HG03159 (cell line): Measurements from ENCODE around the gene ACP3.
"Not testable (repeated sequence)": the region's sequence is repeated elsewhere in the genome, so short reads cannot be mapped to it uniquely, and the experiment has no call there.

Source experiments
- ATAC-seq: cut with Tn5 transposase; IDR thresholded peaks from one replicate; pipeline ENCODE4 v1.9.1; 2021; ENCODE audit warnings: mild to moderate bottlenecking, moderate library complexity; ENCODE audit not compliant: unreplicated experiment

Gene ACP3

DNA sequence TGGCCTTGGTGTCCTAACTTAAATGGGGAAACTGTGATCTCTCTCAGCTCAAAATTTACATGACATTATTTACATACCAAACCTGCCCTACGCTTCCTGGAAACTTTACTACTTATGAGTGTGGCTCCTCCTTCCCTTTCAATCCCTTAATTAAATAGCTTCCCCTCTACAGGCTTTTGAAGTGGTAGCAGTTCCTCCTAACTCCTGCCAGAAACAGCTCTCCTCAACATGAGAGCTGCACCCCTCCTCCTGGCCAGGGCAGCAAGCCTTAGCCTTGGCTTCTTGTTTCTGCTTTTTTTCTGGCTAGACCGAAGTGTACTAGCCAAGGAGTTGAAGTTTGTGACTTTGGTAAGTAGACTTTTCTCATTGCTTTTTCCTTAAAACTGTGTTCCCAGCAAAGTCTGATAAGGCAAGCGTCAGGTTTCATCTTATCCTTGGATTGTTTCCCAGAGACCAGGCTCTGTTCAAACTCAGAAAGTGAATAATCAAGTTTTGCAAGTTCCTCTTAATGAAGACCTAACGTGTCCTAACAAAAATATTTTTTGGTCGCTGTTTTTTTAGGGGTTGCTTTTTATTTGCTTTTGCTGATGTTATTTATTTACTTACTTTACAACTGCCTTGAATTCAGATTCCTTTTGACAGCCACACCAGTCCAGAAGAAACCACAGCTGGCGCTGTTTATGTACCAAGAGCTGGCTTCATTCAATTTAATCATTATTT lies at the start of gene ACP3:
ACP3 (plus strand) TSS at position 179 of the 720 bp plus-strand sequence; CDS start at position 229, 50 bp downstream.
- peak; percentile 78 for ATAC-seq

- no peak for ATAC-seq
These were observed 48.3 kb upstream of the ACP3 start for GRCh38 chr3:132268956-132269355.

DNA sequence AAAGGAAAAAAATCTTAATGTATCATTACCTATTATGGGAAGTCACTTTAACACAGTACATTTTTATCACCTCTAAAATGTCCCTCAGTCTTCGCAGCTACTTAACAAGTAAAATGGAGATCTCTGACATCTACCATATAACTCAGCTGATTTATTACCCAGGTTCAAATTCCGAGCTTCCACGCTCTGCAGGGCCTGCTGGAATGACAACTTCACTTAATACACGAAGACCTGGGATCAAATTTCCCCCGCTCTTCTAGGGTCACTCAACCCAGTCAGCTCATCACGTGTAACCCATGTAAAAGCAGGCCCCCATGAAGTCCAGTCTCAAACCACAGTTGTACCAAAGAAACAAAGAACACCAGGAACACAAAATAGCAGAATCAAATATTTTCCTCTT lies 44.2 kb upstream of the ACP3 start:
- ATAC-seq, result no peak

GRCh38 chr3:132276228-132276906 lies 40.8 kb upstream of the ACP3 start:
- ATAC-seq, result no peak

DNA sequence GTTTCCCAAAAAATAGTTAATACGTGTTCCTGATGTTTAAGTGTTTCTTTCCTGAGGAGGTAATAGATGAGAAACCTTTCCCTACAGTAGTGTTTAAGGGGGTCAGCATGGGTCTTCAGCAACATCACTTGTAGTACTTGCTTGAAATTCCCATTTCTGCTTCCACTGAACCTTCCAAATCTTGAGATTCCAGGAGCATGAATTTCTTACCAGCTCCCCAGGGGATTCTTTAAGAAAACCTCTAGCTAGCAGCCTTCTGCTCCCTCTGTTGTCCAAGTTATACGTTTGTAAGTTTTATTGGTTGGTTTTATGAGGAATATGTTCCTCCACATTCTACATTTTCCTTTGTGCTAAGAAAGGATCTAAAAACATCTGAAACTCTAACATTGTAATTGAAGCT lies 38.2 kb upstream of the ACP3 start:
- no peak for ATAC-seq

- ATAC-seq, result no peak
These were observed 33.8 kb upstream of the ACP3 start for GRCh38 chr3:132283440-132283839.

GRCh38 chr3:132283916-132284405 lies 33.2 kb upstream of the ACP3 start:
- ATAC-seq, result no peak

- no peak for ATAC-seq
These were observed 32.2 kb upstream of the ACP3 start for GRCh38 chr3:132284781-132285619.

DNA sequence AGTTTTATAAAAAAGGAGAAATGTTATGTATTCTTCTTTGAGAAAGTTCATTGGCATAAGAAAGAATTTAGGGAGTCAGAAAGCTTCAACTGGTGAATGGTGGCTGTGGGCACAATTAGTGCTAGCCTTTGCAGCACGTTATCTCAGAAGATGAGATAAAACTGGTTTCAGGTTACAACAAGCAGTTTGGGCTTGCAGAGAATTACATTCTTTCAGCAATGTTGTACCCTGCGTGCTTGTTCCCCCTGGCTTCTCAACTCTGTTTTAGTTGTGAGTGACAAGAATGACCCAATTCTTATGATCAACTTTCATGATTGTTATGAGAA lies 31.6 kb upstream of the ACP3 start:
- ATAC-seq, result no peak

DNA sequence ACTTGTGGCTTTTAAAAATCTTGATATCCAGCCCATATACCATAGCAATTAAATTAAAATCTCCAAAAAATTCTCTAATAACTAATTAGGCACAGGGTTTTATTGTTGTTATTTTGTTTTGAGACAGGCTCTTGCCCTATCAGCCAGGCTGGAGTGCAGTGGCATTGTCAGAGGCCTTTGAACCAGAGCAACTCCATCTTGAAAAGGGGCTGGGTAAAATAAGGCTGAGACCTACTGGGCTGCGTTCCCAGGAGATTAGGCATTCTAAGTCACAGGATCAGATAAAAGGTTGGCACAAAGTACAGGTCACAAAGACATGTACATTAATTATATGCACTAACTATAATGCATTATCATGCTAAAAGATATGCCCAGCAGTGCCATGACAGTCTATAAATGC lies 31.2 kb upstream of the ACP3 start:
- no peak for ATAC-seq

DNA sequence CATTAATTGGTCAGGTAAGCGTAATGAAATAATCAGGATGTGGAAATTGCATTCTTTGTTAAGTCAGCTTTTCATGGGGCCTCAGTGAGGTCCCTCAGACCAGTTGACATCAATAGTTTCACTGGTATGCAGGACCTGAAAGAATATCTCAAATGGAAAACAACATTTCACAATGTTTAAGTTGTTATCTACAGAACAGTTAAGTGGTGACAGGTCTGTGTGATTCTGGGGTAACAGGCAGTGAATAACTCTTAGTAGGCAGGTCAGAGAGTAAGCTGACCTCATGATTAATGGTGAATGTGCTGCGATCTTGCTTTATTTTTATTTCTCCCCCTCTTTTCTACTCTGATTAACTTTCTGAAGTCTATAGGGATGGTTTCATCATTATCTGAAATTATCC lies 28.9 kb upstream of the ACP3 start:
- ATAC-seq, result no peak

GRCh38 chr3:132289316-132289715 lies 27.9 kb upstream of the ACP3 start:
- no peak for ATAC-seq

DNA sequence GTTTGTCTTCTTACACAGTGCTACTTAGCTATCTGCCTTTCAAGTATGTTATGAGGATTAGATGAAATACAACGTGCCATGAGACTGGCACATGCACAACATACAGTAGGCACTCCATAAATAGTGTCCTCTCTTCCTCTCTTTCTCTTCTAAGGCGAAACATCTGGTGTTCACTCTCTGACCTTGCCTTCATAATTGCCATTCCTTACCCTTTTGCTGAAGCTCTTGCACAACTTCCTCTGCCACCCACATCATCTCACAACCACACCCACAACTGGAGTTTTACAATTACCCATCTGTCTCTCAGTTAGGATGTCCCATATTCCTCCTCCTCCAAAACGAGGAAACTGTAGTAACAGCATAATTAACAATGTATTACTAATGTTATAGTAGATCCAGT lies 26.4 kb upstream of the ACP3 start:
- no peak for ATAC-seq

DNA sequence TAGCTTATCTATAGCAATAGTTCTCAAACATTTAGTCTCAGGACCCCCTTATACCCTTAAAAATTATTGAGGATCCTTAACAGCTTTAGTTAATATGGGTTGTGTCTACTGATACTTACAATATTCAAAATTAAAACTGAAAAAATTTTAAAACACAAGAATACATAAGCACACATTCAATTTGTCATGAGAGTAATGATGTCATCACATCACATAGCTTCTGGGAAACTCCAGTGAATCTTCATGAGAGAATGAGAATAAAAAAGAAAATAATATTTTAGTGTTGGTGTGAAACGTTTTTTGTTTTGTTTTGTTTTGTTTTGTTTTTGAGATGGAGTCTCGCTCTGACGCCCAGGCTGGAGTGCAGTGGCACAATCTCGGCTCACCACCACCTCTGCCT lies 25.2 kb upstream of the ACP3 start:
- no peak for ATAC-seq

DNA sequence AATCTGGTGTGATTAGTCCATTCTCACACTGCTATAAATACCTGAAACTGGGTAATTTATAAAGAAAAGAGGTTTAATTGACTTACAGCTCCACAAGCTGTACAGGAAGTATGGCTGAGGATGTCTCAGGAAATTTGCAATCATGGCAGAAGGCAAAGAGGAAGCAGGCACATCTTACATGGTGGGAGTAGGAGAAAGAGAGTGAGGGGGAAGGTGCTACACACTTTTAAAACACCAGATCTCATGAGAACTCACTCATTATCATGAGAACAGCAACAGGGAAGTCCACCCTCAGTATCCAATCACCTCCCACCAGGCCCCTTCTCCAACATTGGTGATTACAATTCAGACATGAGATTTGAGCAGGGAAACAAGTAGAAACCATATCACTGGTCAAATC lies 24.0 kb upstream of the ACP3 start:
- ATAC-seq, result no peak

GRCh38 chr3:132294906-132295305 lies 22.3 kb upstream of the ACP3 start:
- ATAC-seq, result no peak

GRCh38 chr3:132303336-132304201 lies 13.6 kb upstream of the ACP3 start:
- not testable (repeated sequence) for ATAC-seq

DNA sequence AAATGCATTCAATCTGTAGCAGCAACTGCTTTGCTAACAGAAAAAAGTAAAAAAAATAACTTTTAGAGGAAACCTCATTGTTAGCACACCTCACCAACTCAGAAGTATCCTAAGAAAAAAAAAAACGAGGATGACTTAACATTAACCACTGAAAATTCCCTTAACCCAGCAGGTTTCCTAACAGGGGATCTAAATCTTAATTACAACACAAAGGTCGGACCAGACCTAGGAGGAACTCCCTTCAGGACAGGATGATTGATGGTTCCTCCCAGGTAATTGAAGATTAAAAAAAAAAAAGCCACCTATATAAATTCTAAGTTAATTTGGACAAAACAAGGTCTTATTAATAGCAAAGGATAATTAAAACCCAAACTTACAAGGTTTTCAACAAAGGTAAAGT lies 12.9 kb upstream of the ACP3 start:
- not testable (repeated sequence) for ATAC-seq

GRCh38 chr3:132310057-132310456 lies 7.2 kb upstream of the ACP3 start:
- ATAC-seq, result not testable (repeated sequence)

GRCh38 chr3:132311316-132311715 lies 5.9 kb upstream of the ACP3 start:
- no peak for ATAC-seq

- no peak for ATAC-seq
These were observed 5.4 kb upstream of the ACP3 start for GRCh38 chr3:132311841-132312240.
